PFSK-1 (cell line): ENCODE measurements around the gene DPF3.

Source experiments
- FOXP2 ChIP-seq: optimal IDR thresholded peaks from 2 replicates; pipeline ENCODE3; 2011; ENCODE audit warnings: borderline replicate concordance, control low read depth, inconsistent platforms; ENCODE audit not compliant: insufficient read depth; ENCODE audit errors: extremely low read length, extremely low read depth
- POLR2AphosphoS5 ChIP-seq: IDR thresholded peaks from 2 replicates; pipeline ENCODE4 v1.6.1; 2012; ENCODE audit warnings: low read depth, mild to moderate bottlenecking, control low read depth, low read length, moderate library complexity
- REST ChIP-seq, 2 experiments: IDR thresholded peaks; 2 replicates each; pipeline versions ENCODE4 v1.6.1 to v1.8.0; 2011 to 2012; ENCODE audit warnings: low read depth in 2 of 2, low read length in 2 of 2, control low read depth in 1 of 2, inconsistent platforms in 1 of 2, mild to moderate bottlenecking in 1 of 2, moderate library complexity in 1 of 2; ENCODE audit not compliant: insufficient read depth in 1 of 2
- SIN3A ChIP-seq: IDR thresholded peaks from 2 replicates; pipeline ENCODE4 v1.6.1; 2012; ENCODE audit warnings: mild to moderate bottlenecking, low read length, moderate library complexity, borderline replicate concordance; ENCODE audit not compliant: insufficient read depth
- TAF1 ChIP-seq: IDR thresholded peaks from 2 replicates; pipeline ENCODE4 v1.6.1; 2012; ENCODE audit warnings: low read length, control low read depth, borderline replicate concordance; ENCODE audit not compliant: insufficient read depth

The DPF3 gene

GRCh38 chr14:72763892-72764291 lies 130.0 kb downstream of the DPF3 start:
- TF ChIP-seq REST (IDR thresholded peaks at IDR 0.05; ENCODE audit: insufficient read depth in 1 of 2, low read depth in 2 of 2, low read length in 2 of 2) (no peak), POLR2AphosphoS5 (no peak), TAF1 (no peak), SIN3A (no peak), FOXP2 (no peak)

DNA sequence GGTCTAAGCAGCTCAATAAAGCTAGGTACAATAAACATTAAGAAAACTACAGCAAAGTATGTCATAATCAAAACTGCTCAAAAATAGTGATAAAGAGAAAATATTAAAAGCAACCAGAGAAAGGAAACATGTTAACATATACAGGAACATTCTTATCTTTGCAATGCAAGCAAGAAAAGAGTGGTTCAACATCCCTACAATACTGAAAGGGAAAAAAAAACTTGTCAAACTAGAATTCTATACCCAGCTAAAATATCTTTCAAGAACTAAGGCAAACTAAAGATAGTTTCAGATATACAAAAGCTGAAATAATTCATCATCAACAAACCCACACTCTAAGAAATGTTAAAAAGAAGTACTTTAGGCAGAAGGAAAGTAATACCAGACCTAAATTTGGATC lies 134.2 kb downstream of the DPF3 start:
- TF ChIP-seq REST (IDR thresholded peaks at IDR 0.05; ENCODE audit: insufficient read depth in 1 of 2, low read depth in 2 of 2, low read length in 2 of 2): no peak
- TF ChIP-seq SIN3A: no peak
- no peak for TF ChIP-seq FOXP2
- no peak for TF ChIP-seq POLR2AphosphoS5
- no peak for TF ChIP-seq TAF1

GRCh38 chr14:72758993-72759392 lies 134.9 kb downstream of the DPF3 start:
- TF ChIP-seq REST (IDR thresholded peaks at IDR 0.05; ENCODE audit: insufficient read depth in 1 of 2, low read depth in 2 of 2, low read length in 2 of 2) (no peak), SIN3A (no peak), FOXP2 (no peak), TAF1 (no peak), POLR2AphosphoS5 (no peak)

GRCh38 chr14:72758420-72758819 lies 135.5 kb downstream of the DPF3 start:
- TF ChIP-seq SIN3A (no peak), FOXP2 (no peak), REST (IDR thresholded peaks at IDR 0.05; ENCODE audit: insufficient read depth in 1 of 2, low read depth in 2 of 2, low read length in 2 of 2) (no peak), TAF1 (no peak), POLR2AphosphoS5 (no peak)

- TF ChIP-seq FOXP2: no peak
- TF ChIP-seq TAF1: no peak
- TF ChIP-seq POLR2AphosphoS5: no peak
- TF ChIP-seq SIN3A: no peak
- no peak for TF ChIP-seq REST (IDR thresholded peaks at IDR 0.05; ENCODE audit: insufficient read depth in 1 of 2, low read depth in 2 of 2, low read length in 2 of 2)
Measured at GRCh38 chr14:72756967-72757366, 136.9 kb downstream of the DPF3 start.
